Suppressor macrophage treated with lipopolysaccharide for 1 hour (primary cell): ENCODE results near the gene ALDH16A1.

Experiments
- DNase-seq, 3 donors: peaks; one replicate each; pipeline ENCODE4 v3.0.0-alpha.2; 2020 to 2022

The ALDH16A1 gene

DNA sequence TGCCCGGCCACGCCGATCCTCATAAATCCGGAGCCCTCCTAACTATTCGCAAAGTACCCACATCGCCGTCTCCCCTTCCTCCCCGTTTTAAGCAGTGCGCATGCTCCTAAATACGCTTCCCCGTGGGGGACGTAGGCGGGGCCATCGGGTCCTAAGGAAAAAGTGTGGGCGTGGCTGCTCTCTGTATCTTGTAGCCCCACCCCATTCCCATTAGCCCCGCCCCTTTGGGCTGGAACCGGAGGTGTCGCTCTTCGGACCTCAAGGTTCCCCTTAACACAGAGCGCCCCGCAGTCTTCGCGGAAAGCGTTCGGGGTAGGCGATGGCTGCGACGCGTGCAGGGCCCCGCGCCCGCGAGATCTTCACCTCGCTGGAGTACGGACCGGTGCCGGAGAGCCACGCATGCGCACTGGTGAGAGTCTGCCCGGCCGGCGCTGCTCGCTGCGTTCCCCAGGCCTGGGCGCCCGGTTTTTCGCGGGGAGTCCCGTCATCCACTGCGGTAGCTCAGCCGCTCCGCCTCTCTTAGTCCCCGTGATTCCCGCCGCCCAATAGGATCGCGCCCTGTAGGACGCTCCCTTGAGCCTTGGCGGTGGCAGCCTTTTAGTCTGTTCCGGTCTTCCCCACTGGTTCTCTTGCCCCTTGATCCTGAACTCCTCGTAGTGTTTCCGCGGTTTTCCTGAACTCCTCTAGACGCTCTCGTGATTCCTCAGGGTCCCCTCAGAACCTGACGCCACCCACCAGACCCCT lies at the start of gene ALDH16A1:
Gene ALDH16A1, plus strand, starts transcription at position 213 of the 744 bp plus-strand sequence. Its CDS starts 107 bp downstream, at position 320.
- peak; percentile 99 for DNase-seq

GRCh38 chr19:49403404-49404187 lies 49.4 kb upstream of the ALDH16A1 start:
- no peak for DNase-seq

GRCh38 chr19:49407079-49407478 lies 45.9 kb upstream of the ALDH16A1 start:
- no peak for DNase-seq

- DNase-seq, result no peak
Observed at GRCh38 chr19:49407482-49408015, 45.5 kb upstream of the ALDH16A1 start.

DNA sequence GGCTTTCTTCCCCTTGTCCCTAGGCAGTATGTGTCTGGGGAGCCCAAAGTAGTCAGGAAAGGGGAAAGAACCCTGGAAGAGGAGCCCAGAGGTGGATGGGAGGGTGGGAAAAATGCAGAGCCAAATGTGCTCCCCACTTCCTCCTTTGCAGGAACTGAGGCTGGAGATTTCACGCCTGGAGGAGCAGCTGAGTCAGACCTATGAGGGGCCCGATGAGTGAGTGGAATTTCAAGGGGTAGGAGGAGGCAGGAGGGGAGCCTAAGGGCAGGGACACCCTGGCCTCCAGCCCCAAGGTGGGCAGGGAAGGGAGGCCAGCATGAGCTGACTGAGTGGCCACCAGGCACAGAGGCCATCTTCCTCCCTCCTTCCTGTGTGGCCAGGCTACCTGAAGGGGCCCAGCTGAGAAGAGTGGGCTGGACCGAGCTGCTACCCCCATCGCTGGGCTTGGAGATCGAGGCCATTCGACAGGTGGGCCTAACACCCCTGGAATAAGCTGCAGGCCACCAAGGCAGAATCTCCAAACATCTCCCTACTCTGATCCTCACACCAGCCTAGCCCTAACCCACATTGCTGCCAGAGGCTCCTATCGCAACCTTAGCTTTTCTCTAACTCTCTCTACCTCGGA lies 44.1 kb upstream of the ALDH16A1 start:
- DNase-seq, result peak; percentile 73 to 76 (median 74)

DNA sequence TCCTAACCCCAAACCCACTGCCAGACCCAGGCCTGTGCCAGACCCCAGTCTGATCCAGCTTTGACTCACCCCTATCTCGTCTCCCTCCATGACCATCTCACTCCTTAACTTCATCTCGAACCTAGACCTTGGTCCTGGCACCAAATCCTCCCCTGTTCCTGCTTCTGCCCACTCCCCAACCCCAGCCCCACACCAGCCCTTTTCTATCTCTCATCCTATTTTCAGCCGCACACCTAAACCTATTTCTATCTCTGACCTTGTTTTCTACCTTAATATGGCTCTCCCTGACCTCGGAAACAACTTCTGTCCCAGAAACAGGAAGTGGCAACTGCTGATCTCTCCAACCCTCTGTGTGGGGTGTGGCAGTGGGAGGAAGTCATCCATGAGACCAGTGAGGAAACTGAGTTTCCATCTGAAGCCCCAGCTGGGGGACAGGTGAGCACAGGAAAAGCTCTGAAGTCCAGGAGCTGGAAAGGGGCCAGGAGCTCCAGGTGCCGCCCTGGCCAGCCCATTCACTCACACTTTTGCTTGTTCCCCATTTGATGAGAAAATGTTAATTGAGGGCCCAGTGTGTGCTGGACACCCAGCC lies 43.5 kb upstream of the ALDH16A1 start:
- peak; percentile 69 to 75 (median 72) for DNase-seq

GRCh38 chr19:49411681-49412326 lies 41.2 kb upstream of the ALDH16A1 start:
- DNase-seq, result no peak

GRCh38 chr19:49413348-49413747 lies 39.7 kb upstream of the ALDH16A1 start:
- DNase-seq, result no peak

DNA sequence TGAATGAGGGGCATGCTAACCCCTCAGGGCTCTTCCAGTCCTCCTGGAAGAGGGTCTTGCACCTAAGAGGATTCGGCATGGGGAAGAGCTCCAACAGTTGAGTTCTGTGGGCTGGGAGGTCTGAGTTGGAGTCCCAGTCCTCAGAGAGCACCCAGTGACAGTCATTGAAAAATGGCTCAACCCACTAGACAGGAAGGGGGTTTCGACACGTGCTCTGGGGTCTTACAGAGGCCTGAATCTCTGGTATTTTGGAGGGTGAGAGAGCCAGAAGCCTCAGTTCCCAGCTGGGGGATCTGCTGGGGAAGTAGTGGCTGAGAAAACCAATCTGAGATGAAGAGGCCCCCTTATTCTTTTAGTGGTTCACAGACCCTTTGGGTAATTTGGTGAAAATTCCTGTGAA lies 38.8 kb upstream of the ALDH16A1 start:
- no peak for DNase-seq

DNA sequence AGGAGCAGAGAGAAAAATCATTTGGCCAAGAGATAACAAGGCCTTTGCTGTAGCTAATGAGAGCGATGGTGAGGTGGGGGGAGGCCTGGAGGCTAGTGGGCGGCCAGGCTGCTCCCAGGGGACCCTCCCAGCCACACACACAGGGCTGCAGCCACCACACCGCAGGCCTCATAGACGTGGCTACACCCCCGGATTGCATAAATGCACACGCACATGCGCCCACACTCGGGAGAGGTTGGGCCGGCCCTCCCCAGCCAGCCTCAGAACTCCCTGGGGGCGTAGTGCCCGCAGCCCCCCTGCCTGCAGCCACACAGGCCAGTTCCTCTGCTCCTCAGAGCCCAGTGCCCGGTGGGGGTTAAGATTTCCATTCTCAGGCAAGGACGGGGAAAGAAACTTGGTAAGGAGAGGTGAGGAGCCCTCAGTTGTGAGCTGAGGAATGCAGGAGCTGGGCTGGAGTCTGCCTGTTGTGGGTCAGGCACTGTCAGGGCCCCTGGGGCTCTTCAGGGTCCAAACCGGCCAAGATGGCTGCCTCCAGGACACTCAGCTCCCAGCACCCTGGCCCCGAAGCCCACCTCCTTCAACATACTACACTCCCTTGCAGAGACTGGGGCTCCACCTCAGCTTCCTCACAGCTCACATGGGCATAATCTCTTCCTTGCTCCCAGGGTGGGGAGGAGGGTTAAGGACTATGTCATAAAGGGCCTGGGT lies 37.8 kb upstream of the ALDH16A1 start:
- DNase-seq, result peak; percentile 29 to 49 (median 47)

DNA sequence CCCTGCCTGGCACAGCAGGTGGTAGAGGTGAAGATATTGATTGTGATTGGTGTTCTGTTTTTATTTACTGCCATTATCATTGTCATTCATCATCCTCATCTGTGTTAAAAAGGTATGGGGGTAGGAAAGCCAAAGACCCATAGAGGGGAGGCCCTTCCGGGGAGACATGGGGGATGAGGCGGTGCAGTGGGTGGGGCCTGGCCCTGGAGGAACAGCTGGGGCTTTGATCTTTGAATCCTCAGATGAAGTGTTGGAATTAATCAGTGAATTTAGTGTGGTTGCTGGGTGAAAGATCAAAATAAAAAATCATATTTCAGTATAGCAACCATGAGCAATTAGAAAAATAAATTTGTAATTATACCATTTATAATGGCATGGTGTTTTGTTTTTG lies 37.2 kb upstream of the ALDH16A1 start:
- DNase-seq, result no peak

DNA sequence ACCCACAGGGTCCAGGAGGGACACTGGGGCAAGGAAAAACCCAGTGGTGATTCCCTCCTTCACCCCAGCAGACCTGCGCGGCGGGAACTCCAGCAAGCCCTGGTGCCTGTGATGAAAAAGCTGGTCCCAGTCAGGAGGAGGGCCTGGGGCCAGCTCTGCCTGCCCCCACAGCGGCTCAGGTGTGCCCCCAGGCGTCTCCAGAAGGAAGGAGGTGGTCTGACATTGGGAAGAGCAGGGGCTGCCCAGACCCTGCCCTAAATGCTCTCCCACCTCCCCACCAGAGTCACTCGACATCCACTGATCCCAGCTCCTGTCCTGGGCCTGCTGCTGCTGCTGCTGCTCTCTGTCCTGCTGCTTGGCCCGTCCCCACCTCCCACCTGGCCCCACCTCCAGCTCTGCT lies 35.9 kb upstream of the ALDH16A1 start:
- no peak for DNase-seq

DNA sequence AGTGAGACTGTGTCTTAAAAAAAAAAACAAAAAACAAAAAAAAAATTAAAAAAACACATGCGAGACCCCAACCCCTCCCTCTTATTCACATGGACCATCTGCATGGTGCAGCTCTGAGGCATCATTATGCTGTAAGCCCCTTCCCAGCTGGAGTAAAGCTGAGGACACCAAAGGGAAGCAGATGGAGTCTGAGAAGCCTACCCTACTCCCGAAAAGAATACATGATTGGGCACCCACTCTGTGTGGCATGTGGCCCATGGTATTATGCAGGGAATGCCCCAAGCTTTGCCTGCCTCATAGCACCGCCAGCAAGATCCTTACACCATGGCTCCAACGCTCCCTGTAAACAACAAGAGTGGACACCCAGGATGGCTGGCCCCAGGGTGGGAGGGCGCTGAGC lies 34.5 kb upstream of the ALDH16A1 start:
- DNase-seq, result no peak

DNA sequence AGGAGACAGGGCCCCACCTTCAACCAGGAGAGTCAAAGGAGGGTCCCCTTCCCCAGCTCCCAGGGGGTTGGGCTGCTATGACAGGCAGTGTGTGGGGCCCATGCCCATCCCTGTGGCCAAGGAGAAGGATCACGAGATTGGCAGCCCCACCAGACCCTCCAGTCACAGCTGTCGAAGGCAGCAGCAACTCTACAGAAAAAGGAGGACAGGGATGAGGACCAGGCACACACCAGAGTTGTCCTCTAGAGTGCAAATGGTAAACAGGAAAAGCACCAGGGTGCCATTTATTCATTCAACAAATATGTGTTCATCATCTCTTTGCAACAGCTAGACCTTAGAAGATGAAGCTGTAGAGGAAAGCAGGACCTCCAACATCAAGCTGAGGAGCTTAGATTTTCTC lies 33.9 kb upstream of the ALDH16A1 start:
- DNase-seq, result no peak

DNA sequence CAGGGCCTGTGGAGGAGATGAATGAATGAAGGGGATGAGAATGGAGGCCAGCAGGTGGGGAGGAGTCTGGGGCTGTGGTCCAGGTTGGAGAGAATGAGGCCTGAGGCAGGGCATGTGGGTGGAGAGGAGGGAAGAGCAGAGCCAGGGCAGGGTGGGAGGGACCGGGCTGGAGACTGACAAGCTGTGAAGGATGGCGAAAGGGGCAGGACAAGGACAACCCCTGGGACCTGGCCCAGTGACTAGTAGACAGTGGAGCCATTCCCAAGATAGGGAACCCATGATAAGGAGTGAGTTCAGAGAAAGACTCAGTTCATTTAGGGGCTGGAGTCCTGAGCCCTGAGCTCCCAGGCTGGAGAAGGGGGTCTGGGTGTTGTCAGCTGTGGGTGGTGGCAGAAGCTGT lies 32.8 kb upstream of the ALDH16A1 start:
- DNase-seq, result no peak

GRCh38 chr19:49421039-49421877 lies 31.8 kb upstream of the ALDH16A1 start:
- DNase-seq, result peak; percentile 82 to 89 (median 82)

- no peak for DNase-seq
Observed at GRCh38 chr19:49421878-49422202, 31.2 kb upstream of the ALDH16A1 start.

GRCh38 chr19:49422407-49423070 lies 30.5 kb upstream of the ALDH16A1 start:
- DNase-seq, result peak; percentile 49 to 82 (median 66)

GRCh38 chr19:49423071-49423984 lies 29.7 kb upstream of the ALDH16A1 start, which contains the start of gene PTH2:
TSS of gene PTH2 (minus strand) at chr19:49423441. CDS start at chr19:49423339, 102 bp downstream.
- DNase-seq, result no peak
